Sigmoid colon (tissue), 4 donors: Measurements from ENCODE around the gene RELN.

Experiments used
- EP300 ChIP-seq, 4 donors: sonication (generic); formaldehyde crosslinking; IDR thresholded peaks; one replicate each; pipeline ENCODE4 v1.6.1; 2017; ENCODE audit warnings: antibody characterized with exemption in 4 of 4
- POLR2A ChIP-seq, 2 donors: fragments of 450-650 bp; IDR thresholded peaks; one replicate each; pipeline ENCODE4 v1.6.1; 2016; ENCODE audit warnings: antibody characterized with exemption in 2 of 2, mild to moderate bottlenecking in 2 of 2, moderate library complexity in 2 of 2
- TF ChIP-seq, protein P1 (sequence below), 4 experiments: fragments of 450-650 bp in 3 of 4; fragments of 200-600 bp in 1 of 4; IDR thresholded peaks; one replicate each; pipeline ENCODE4 v1.5.1; 2016 to 2019; ENCODE audit warnings: antibody characterized with exemption in 4 of 4, mild to moderate bottlenecking in 3 of 4, moderate library complexity in 2 of 4

DNA sequence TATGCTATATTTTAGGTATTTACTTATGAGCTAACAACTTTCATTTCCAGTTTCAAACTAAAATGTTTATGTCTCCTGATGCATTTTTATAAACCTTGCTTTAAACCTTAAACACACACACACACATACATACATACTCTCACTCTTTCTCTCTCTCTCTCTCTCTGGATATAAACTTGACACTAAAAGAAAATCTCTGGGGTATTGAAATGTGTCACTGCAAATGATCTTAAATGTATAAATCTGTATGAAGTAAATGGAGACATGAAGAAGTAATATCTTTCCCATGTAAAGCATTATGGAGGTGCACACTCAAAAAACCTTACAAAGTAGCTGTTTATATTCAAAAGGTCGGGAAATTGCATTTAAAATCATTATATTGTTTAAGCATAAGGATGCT is 37.0 kb downstream of the RELN start:
- TF ChIP-seq, protein P1, sequence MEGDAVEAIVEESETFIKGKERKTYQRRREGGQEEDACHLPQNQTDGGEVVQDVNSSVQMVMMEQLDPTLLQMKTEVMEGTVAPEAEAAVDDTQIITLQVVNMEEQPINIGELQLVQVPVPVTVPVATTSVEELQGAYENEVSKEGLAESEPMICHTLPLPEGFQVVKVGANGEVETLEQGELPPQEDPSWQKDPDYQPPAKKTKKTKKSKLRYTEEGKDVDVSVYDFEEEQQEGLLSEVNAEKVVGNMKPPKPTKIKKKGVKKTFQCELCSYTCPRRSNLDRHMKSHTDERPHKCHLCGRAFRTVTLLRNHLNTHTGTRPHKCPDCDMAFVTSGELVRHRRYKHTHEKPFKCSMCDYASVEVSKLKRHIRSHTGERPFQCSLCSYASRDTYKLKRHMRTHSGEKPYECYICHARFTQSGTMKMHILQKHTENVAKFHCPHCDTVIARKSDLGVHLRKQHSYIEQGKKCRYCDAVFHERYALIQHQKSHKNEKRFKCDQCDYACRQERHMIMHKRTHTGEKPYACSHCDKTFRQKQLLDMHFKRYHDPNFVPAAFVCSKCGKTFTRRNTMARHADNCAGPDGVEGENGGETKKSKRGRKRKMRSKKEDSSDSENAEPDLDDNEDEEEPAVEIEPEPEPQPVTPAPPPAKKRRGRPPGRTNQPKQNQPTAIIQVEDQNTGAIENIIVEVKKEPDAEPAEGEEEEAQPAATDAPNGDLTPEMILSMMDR (IDR thresholded peaks at IDR 0.05), result no peak
- TF ChIP-seq EP300 (IDR thresholded peaks at IDR 0.05) (no peak), POLR2A (IDR thresholded peaks at IDR 0.05) (no peak)
